Activated CD4-positive, alpha-beta T cell treated with anti-CD3 and anti-CD28 coated beads, Interleukin-2, amount 10 ng/mL, durations not matched to agents 7 days and 5 days (primary cell): ENCODE measurements around the gene FCER1G. TPM values are rescaled to one million over a fixed set of nuclear protein-coding genes. Genes with fewer than 3 reads are reported as not detected.

Experiments used
- CTCF ChIA-PET: fragments of 350-600 bp; sonication (Branson Sonifier 250); formaldehyde crosslinking; loops from one replicate; lab custom pipeline; 2021; ENCODE audit warnings: antibody characterized with exemption; lab: Charles Lee
- POLR2A ChIA-PET: fragments of 350-600 bp; sonication (Branson Sonifier 250); formaldehyde crosslinking; loops from one replicate; lab custom pipeline; 2021; ENCODE audit warnings: antibody characterized with exemption; lab: Charles Lee
- DNase-seq: peaks from one replicate; pipeline ENCODE4 v3.0.0-alpha.2; 2020
- H3K27ac Mint-ChIP-seq: one replicate; pipeline ENCODE4 v1.8.0; 2021; ENCODE audit warnings: mild to moderate bottlenecking, moderate library complexity, mixed read lengths
- H3K27me3 Mint-ChIP-seq: one replicate; pipeline ENCODE4 v1.8.0; 2021; ENCODE audit warnings: mixed read lengths
- H3K36me3 Mint-ChIP-seq: one replicate; pipeline ENCODE4 v1.8.0; 2021; ENCODE audit warnings: low read depth, mixed read lengths
- H3K4me1 Mint-ChIP-seq: one replicate; pipeline ENCODE4 v1.8.0; 2021; ENCODE audit warnings: mixed read lengths
- H3K4me3 Mint-ChIP-seq: one replicate; pipeline ENCODE4 v1.8.0; 2021; ENCODE audit warnings: mild to moderate bottlenecking, moderate library complexity, mixed read lengths
- H3K9me3 Mint-ChIP-seq: one replicate; pipeline ENCODE4 v1.8.0; 2021; ENCODE audit warnings: mixed read lengths
- total RNA-seq, 2 experiments: library from RNA; stranded (reverse); gene quantifications; one replicate each; pipeline ENCODE4 v1.2.3, GENCODE V29; 2021

Gene FCER1G
- total RNA-seq, 2 experiments from 2014 or later: 1.8 to 3.0 TPM

- Mint-ChIP-seq H3K9me3 (no peaks in the 10 kb centered on the region), H3K36me3 (peaks cover 22% of the 10 kb centered on the region), H3K4me3 (no peak overlapping the region), H3K27ac (peak overlapping the region; percentile 98), H3K27me3 (no peaks in the 10 kb centered on the region), H3K4me1 (peaks cover 66% of the 10 kb centered on the region)
- POLR2A ChIA-PET: no interaction called here
- CTCF ChIA-PET: interaction anchor here (0.9 to 1.4 kb wide), 3 partner anchors 9 to 17 kb away, joined by 3 to 5 read pairs (median 3); no protein-coding TSS in a partner anchor
- no peak for DNase-seq
Measured at GRCh38 chr1:161199506-161200139, 15.5 kb upstream of the FCER1G start.

GRCh38 chr1:161200421-161200991 is 14.6 kb upstream of the FCER1G start:
- H3K4me3 Mint-ChIP-seq: no peak overlapping the region
- H3K4me1 Mint-ChIP-seq: peaks cover 65% of the 10 kb centered on the region
- POLR2A ChIA-PET: no interaction called here
- H3K36me3 Mint-ChIP-seq: peaks cover 28% of the 10 kb centered on the region
- CTCF ChIA-PET: interaction anchor here (0.7 to 3.1 kb wide), 7 partner anchors 9 to 181 kb away, joined by 3 to 36 read pairs (median 8); partner anchors contain the start of genes PPOX and TOMM40L
- H3K9me3 Mint-ChIP-seq: no peaks in the 10 kb centered on the region
- DNase-seq: no peak
- H3K27me3 Mint-ChIP-seq: no peaks in the 10 kb centered on the region
- H3K27ac Mint-ChIP-seq: peak overlapping the region; percentile 98

- Mint-ChIP-seq H3K36me3 (peaks cover 31% of the 10 kb centered on the region), H3K9me3 (no peaks in the 10 kb centered on the region), H3K27me3 (no peaks in the 10 kb centered on the region), H3K4me3 (peak overlapping the region; percentile 96), H3K4me1 (peaks cover 69% of the 10 kb centered on the region), H3K27ac (peak overlapping the region; percentile 98)
- ChIA-PET POLR2A (interaction anchor here (0.6 to 1.5 kb wide), 2 partner anchors 8 to 24 kb away, joined by 3 to 6 read pairs; partner anchors contain the start of gene TOMM40L), CTCF (interaction anchor here (0.7 to 3.1 kb wide), 17 partner anchors 9 to 188 kb away, joined by 3 to 36 read pairs (median 4); partner anchors contain the start of genes PPOX and TOMM40L)
- no peak for DNase-seq
Measured at GRCh38 chr1:161200992-161201835, 13.9 kb upstream of the FCER1G start.

- H3K27me3 Mint-ChIP-seq: no peaks in the 10 kb centered on the region
- CTCF ChIA-PET: interaction anchor here (0.9 to 3.1 kb wide), 17 partner anchors 9 to 188 kb away, joined by 3 to 36 read pairs (median 5); partner anchors contain the start of genes PPOX and TOMM40L
- peak within 1 kb of the TSS; percentile 98 for H3K27ac Mint-ChIP-seq
- no peaks in the 10 kb centered on the region for H3K9me3 Mint-ChIP-seq
- DNase-seq: peak; percentile 98
- POLR2A ChIA-PET: interaction anchor here (0.6 to 1.5 kb wide), 2 partner anchors 9 to 24 kb away, joined by 3 to 6 read pairs; partner anchors contain the start of gene TOMM40L
- H3K4me1 Mint-ChIP-seq: peaks cover 75% of the 10 kb centered on the region
- H3K36me3 Mint-ChIP-seq: peaks cover 39% of the 10 kb centered on the region
- H3K4me3 Mint-ChIP-seq: peak within 1 kb of the TSS; percentile 96
Measured at GRCh38 chr1:161201836-161202712, 13.0 kb upstream of the FCER1G start, which contains the start of gene NDUFS2. Gene NDUFS2 (plus strand): TSS chr1:161202367. CDS start chr1:161202386, 19 bp downstream.

- Mint-ChIP-seq H3K36me3 (peaks cover 61% of the 10 kb centered on the region), H3K9me3 (no peaks in the 10 kb centered on the region), H3K27ac (peak overlapping the region; percentile 34), H3K4me1 (peaks cover 65% of the 10 kb centered on the region), H3K27me3 (no peaks in the 10 kb centered on the region), H3K4me3 (no peak overlapping the region)
- DNase-seq: no peak
- CTCF ChIA-PET: interaction anchor here (1.0 to 2.0 kb wide), 6 partner anchors 14 to 233 kb away, joined by 3 to 11 read pairs (median 4); partner anchors contain the start of gene TOMM40L
- POLR2A ChIA-PET: no interaction called here
Measured at GRCh38 chr1:161206411-161207140, 8.5 kb upstream of the FCER1G start.

GRCh38 chr1:161207173-161207572 is 7.9 kb upstream of the FCER1G start:
- no peak overlapping the region for H3K27ac Mint-ChIP-seq
- H3K36me3 Mint-ChIP-seq: peaks cover 65% of the 10 kb centered on the region
- POLR2A ChIA-PET: no interaction called here

GRCh38 chr1:161209790-161210409 is 5.2 kb upstream of the FCER1G start:
- POLR2A ChIA-PET: no interaction called here
- no peaks in the 10 kb centered on the region for H3K27me3 Mint-ChIP-seq
- H3K4me1 Mint-ChIP-seq: peaks cover 48% of the 10 kb centered on the region
- H3K9me3 Mint-ChIP-seq: no peaks in the 10 kb centered on the region
- H3K36me3 Mint-ChIP-seq: peaks cover 67% of the 10 kb centered on the region
- no peak overlapping the region for H3K4me3 Mint-ChIP-seq
- DNase-seq: peak; percentile 79
- no peak overlapping the region for H3K27ac Mint-ChIP-seq
- CTCF ChIA-PET: interaction anchor here (0.6 to 4.0 kb wide), 7 partner anchors 8 to 310 kb away, joined by 3 to 21 read pairs (median 6); partner anchors contain the start of genes NDUFS2 and TOMM40L

More at GRCh38 chr1:161207173-161207572, 7.9 kb upstream of the FCER1G start:
- Mint-ChIP-seq H3K4me3 (no peak overlapping the region), H3K9me3 (no peaks in the 10 kb centered on the region), H3K27me3 (no peaks in the 10 kb centered on the region), H3K4me1 (peaks cover 59% of the 10 kb centered on the region)
- DNase-seq: no peak
- CTCF ChIA-PET: interaction anchor here (1.0 to 1.8 kb wide), 3 partner anchors 18 to 233 kb away, joined by 3 to 5 read pairs (median 4); partner anchors contain the start of gene TOMM40L

- H3K27ac Mint-ChIP-seq: no peak overlapping the region
- peaks cover 51% of the 10 kb centered on the region for H3K36me3 Mint-ChIP-seq
- no peaks in the 10 kb centered on the region for H3K27me3 Mint-ChIP-seq
- no peaks in the 10 kb centered on the region for H3K9me3 Mint-ChIP-seq
- ChIA-PET POLR2A (no interaction called here), CTCF (no interaction called here)
- no peak overlapping the region for H3K4me3 Mint-ChIP-seq
- H3K4me1 Mint-ChIP-seq: peaks cover 52% of the 10 kb centered on the region
- no peak for DNase-seq
Measured at GRCh38 chr1:161214369-161214768, 726 bp upstream of the FCER1G start.

- H3K9me3 Mint-ChIP-seq: no peaks in the 10 kb centered on the region
- peaks cover 50% of the 10 kb centered on the region for H3K4me1 Mint-ChIP-seq
- H3K36me3 Mint-ChIP-seq: peaks cover 30% of the 10 kb centered on the region
- no peak overlapping the region for H3K27ac Mint-ChIP-seq
- no peak for DNase-seq
- no peaks in the 10 kb centered on the region for H3K27me3 Mint-ChIP-seq
- ChIA-PET POLR2A (no interaction called here), CTCF (interaction anchor here (0.6 to 3.6 kb wide), 10 partner anchors 7 to 169 kb away, joined by 3 to 23 read pairs (median 4); partner anchors contain the start of genes ADAMTS4, NDUFS2 and TOMM40L)
- no peak overlapping the region for H3K4me3 Mint-ChIP-seq
Measured at GRCh38 chr1:161216945-161217712, 2.0 kb downstream of the FCER1G start.

- no peak overlapping the region for H3K4me3 Mint-ChIP-seq
- H3K27ac Mint-ChIP-seq: peak overlapping the region; percentile 82
- H3K4me1 Mint-ChIP-seq: peaks cover 50% of the 10 kb centered on the region
- no peak for DNase-seq
- no peaks in the 10 kb centered on the region for H3K9me3 Mint-ChIP-seq
- H3K36me3 Mint-ChIP-seq: peaks cover 24% of the 10 kb centered on the region
- ChIA-PET CTCF (interaction anchor here (1.1 to 3.6 kb wide), 3 partner anchors 8 to 31 kb away, joined by 3 to 21 read pairs (median 3); no protein-coding TSS in a partner anchor), POLR2A (no interaction called here)
- no peaks in the 10 kb centered on the region for H3K27me3 Mint-ChIP-seq
Measured at GRCh38 chr1:161217831-161218230, 2.7 kb downstream of the FCER1G start.
